ENCODE measurements around the gene CPO. TPM values are rescaled to one million over a fixed set of nuclear protein-coding genes. Genes with fewer than 3 reads are reported as not detected.
"Not testable (repeated sequence)": the region's sequence is repeated elsewhere in the genome, so short reads cannot be mapped to it uniquely, and the experiment has no call there.

The CPO gene, protein sequence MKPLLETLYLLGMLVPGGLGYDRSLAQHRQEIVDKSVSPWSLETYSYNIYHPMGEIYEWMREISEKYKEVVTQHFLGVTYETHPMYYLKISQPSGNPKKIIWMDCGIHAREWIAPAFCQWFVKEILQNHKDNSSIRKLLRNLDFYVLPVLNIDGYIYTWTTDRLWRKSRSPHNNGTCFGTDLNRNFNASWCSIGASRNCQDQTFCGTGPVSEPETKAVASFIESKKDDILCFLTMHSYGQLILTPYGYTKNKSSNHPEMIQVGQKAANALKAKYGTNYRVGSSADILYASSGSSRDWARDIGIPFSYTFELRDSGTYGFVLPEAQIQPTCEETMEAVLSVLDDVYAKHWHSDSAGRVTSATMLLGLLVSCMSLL
- polyA plus RNA-seq (ENCODE audit: insufficient read length in 3 of 3), result 1 to 10 TPM; 1.2 to 1.6 (median 1.3) TPM

GRCh38 chr2:206939340-206939739 lies at the start of gene CPO:
TSS of gene CPO (plus strand) at chr2:206939518. CDS start at chr2:206939600, 82 bp downstream.
- no peak for DNase-seq (ENCODE audit: low read depth in 3 of 3, low spot score in 2 of 3)

DNA sequence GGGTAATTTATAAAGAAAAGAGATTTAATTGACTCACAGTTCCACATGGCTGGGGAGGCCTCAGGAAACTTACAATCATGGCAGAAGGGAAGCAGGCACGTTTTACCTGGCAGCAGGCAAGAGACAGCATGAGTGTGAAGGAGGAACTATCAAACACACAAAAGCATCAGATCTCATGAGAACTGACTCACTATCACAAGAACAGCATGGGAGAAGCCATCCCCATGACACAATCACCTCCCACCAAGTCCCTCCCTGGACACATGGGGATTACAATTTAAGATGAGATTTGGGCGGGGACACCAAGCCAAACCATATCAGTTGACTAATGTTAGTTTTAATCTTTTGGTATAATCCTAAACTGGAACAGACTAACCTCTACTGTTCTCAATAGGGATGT lies 49.1 kb upstream of the CPO start:
- DNase-seq (ENCODE audit: low read depth in 3 of 3, low spot score in 2 of 3), result no peak

DNA sequence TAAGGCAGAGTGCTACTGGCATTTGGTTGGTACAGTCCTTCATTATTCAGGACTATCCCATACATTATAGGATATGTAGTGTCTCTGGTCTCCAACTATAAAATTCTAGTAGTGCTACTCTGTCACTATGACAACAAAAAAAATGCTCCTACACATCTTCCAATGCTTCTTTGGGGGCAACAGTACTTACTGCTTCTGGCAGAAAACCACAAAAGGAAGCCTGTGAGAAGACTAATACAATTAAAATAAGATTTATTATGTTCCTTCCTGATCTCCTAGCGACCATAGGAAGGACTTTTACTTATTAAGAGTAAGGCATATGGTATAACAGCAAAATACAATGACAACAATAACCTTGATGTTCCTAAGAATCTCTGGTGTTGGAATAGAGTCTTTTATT lies 48.4 kb upstream of the CPO start:
- no peak for DNase-seq (ENCODE audit: low read depth in 3 of 3, low spot score in 2 of 3)

DNA sequence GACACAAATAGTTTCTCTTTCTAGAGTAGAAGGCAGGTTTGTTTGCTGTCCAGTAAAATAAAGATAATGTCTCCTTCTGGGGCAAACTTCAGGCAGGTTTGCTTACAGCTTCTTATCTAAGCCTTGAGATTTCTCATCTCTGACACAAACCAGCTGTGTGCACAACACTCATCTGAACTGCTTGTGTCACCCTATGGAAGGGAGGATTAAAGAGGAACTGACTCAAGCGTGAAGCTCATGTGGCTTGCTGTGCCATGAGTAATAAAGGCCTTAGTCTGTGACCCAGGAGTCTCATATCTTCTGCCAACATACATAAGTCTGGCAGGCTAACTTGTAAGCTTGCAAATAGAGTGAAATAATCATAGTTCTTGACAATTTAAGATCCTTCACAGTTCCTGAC lies 24.2 kb upstream of the CPO start:
- DNase-seq (ENCODE audit: low read depth in 3 of 3, low spot score in 2 of 3), result no peak

DNA sequence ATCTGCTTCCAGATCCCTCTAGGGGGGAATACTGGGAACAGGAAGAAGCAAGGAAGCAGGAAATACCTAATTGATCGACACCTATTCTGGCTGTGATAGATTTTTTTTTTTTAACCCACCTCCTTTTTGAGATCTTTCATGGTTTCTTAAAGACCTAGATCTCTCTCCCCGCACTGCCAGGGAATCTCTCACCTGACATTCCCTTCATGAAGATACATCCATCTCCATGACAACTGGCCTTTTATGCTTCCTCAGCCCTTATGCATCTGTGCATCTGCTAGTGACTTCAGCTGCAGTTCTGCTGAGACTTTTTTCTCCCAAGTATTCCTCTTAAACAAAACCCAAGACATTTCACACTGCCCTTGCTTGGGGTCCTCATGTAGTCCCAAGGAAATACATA lies 21.1 kb upstream of the CPO start:
- no peak for DNase-seq (ENCODE audit: low read depth in 3 of 3, low spot score in 2 of 3)

DNA sequence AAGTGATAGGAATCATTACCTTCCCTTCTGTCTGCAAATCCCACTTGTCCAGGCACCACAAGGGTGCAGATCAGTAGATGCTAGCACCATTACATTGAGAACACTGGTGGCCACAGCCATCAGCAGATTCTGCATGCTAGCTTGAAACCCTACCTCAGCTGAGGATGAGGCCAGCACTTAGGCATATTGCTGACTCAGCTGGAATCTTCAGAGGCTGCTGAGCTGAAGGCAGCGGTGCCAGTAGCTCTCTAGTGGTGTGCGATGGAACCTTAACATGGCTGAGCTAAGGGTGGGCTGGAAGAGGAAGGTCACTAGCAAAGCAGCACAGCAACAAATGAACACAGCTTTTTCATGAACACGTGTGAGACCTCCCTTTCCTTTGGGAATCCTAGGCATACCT lies 19.0 kb upstream of the CPO start:
- no peak for DNase-seq (ENCODE audit: low read depth in 3 of 3, low spot score in 2 of 3)

- DNase-seq (ENCODE audit: low read depth in 3 of 3, low spot score in 2 of 3), result no peak
These were observed 18.4 kb upstream of the CPO start for GRCh38 chr2:206920951-206921350.

- DNase-seq (ENCODE audit: low read depth in 3 of 3, low spot score in 2 of 3), result no peak
These were observed 17.8 kb upstream of the CPO start for GRCh38 chr2:206921529-206921928.

- DNase-seq (ENCODE audit: low read depth in 3 of 3, low spot score in 2 of 3), result no peak
These were observed 3.1 kb upstream of the CPO start for GRCh38 chr2:206935991-206936842.

- DNase-seq (ENCODE audit: low read depth in 3 of 3, low spot score in 2 of 3), result no peak
These were observed 2.5 kb upstream of the CPO start for GRCh38 chr2:206936843-206937230.

GRCh38 chr2:206937555-206937954 lies 1.8 kb upstream of the CPO start:
- no peak for DNase-seq (ENCODE audit: low read depth in 3 of 3, low spot score in 2 of 3)

- DNase-seq (ENCODE audit: low read depth in 3 of 3, low spot score in 2 of 3), result no peak
These were observed 1.2 kb downstream of the CPO start for GRCh38 chr2:206940546-206940945.

GRCh38 chr2:206942592-206943478 lies 3.5 kb downstream of the CPO start:
- no peak for DNase-seq (ENCODE audit: low read depth in 3 of 3, low spot score in 2 of 3)

DNA sequence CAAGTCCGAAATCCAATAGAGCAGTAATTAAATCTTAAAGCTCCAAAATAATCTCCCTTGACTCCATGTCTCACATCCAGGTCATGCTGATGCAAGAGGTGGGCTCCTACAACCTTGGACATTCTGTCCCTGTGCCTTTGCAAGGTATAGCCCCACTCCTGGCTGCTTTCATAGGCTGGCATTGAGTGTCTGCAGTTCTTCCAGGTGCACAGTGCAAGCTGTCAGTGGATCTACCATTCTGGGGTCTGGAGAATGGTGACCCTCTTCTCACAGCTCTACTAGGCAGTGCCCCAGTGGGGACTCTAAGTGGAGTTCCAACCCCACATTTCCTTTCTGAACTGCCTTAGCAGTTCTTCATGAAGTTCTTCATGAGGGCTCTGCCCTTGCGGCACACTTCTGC lies 14.1 kb downstream of the CPO start:
- not testable (repeated sequence) for DNase-seq (ENCODE audit: low read depth in 3 of 3, low spot score in 2 of 3)

GRCh38 chr2:206955253-206955652 lies 15.9 kb downstream of the CPO start:
- DNase-seq (ENCODE audit: low read depth in 3 of 3, low spot score in 2 of 3), result no peak

GRCh38 chr2:206958261-206958660 lies 18.9 kb downstream of the CPO start:
- DNase-seq (ENCODE audit: low read depth in 3 of 3, low spot score in 2 of 3), result no peak

DNA sequence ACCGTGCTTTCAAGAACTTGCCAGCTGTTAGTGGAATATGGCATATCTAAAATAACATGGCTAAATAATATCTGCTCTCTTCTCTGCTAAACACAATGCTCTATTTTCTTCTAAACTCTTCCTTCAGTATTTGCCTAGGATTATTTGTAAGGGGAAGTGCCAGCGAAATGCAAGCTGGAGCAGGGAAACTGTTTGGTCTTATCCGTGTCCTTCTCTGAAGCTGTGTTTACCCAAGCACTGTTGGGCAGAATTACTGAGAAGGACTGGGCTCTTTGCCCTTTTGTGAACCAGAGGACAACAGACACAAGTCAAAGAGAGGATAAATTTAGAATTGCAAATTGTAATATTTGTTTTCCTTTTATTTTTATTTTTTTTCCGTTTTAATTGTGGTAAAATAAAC lies 23.6 kb downstream of the CPO start:
- DNase-seq (ENCODE audit: low read depth in 3 of 3, low spot score in 2 of 3), result no peak

GRCh38 chr2:206968134-206969086 lies 29.1 kb downstream of the CPO start:
- no peak for DNase-seq (ENCODE audit: low read depth in 3 of 3, low spot score in 2 of 3)

DNA sequence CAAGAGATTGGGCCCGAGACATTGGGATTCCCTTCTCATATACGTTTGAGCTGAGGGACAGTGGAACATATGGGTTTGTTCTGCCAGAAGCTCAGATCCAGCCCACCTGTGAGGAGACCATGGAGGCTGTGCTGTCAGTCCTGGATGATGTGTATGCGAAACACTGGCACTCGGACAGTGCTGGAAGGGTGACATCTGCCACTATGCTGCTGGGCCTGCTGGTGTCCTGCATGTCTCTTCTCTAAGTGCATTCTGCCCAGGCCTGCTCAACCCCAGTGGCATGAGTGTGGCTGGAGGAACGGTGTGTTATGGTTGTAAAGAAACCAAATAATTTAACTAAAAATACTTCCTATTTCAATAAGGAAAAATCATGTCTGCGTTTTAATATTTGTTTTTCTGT lies 29.9 kb downstream of the CPO start:
- DNase-seq (ENCODE audit: low read depth in 3 of 3, low spot score in 2 of 3), result no peak
